CD1c-positive myeloid dendritic cell (primary cell): Measurements from ENCODE around the gene DENND2C.

Source experiments
- DNase-seq: peaks from one replicate; pipeline ENCODE4 v3.0.0-alpha.2; 2016; ENCODE audit errors: extremely low spot score

DENND2C gene, protein sequence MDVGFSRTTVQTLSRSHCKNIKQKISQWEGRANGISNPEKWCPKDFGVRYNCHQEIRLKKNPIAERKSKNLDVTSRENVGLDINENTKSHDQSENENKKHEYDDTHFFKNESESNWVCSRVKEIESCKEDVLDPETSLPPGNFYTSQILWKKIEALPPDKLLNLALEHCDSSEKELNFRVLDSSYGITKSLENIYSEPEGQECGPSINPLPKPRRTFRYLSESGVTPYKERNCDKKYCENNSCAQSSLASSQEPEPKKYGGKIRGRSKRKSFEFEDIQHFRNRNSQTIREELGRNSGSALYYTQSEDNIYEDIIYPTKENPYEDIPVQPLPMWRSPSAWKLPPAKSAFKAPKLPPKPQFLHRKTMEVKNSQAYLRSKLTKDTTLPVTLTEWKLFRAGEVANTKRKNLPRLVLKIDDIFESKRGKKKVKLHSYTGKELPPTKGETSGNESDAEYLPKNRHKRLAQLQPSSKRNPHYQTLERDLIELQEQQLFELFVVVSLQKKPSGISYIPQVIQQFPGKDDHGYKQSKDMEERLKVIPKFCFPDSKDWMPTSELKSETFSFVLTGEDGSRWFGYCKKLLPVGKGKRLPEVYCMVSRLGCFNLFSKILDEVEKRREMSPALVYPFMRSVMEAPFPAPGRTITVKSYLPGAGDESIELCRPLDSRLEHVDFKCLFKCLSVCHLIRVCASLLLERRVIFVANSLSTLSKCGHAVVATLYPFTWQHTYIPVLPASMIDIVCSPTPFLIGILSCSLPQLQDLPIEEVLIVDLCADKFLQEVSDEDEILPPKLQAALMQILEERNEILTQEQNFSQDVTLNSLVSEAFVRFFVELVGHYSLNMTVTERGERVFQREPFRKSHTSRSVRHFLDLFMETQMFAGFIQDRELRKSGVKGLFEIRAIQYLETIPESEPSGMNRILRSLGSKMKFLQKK

DNA sequence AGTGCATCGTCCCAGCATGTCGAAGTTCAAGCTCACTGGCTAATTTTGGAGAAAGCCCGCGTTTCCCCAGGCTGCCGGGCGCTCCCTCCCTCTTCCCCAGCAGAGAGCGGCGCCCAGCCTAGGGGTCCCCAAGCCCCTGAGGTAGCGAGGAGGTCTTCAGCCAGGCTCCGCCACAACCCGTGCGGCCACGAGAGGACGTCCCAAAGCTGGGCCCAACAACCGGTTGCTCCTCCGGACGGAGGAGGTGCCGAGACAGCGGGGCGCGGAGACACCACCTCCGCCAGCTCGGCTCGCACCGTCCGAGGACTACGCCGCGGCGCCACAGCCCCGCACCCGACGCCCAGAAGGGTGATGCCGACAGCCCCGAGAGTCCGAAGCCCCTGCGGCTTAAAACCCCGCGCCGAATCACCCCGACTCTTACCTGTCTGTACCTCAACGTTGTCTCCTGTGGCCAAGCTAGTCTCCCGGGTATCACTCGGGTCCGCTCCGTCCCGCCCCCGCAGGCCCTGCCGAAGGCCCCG lies at the start of gene DENND2C:
DENND2C (minus strand) TSS at position 488 of the 521 bp plus-strand sequence. CDS start 44,065 bp downstream, outside the sequence.
- DNase-seq: no peak

DNA sequence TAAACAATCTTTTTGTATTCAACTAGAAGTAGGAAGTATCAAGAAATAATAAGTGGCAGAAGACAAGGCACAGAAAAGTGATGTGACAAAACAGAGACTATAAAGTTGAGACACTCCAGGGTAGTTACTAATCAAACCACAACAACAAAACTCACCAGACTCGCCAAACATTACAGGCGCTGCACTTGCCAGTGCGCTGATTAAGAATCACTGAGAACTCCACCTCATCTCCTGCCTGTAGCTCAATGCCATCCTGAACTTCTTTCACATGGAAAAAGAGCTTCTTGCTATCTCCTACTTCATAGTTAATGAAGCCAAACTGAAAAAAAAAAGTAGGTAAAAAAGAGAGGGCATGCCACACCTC lies 49.6 kb upstream of the DENND2C start:
- DNase-seq: no peak

DNA sequence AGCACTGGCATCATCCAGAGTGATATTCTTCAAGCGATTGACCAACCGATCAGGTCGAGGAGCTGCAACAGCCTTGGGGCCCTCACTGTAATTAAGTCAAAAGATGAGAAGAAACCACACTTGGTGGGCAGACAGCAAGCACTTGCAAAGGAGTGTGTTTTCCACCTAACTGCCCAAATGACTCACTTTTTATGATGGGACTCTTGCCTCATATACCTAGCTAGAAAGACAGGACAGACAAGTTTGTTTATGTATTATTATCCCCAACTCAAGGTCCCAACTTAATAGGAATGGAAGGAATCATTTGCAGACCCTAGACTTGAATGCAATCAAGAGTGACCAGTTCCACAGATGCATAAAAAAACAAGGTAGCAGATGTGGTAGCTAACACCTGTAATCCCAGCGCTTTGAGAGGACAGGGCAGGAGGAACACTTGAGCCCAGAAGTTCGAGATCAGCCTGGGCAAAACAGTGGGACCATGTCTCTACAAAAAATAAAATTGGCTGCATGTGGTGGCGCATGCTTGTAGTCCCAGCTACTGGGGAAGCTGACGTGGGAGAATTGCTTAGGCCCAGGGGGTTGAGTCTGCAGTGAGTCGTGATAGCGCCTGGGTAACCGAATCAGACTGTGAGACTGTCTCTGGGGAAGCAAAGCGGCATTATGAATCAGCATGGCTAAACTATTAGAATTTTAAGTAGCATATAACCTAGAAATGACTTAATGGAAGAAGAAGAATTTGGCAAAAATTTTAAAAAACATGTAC lies 49.0 kb upstream of the DENND2C start:
- DNase-seq: no peak

DNA sequence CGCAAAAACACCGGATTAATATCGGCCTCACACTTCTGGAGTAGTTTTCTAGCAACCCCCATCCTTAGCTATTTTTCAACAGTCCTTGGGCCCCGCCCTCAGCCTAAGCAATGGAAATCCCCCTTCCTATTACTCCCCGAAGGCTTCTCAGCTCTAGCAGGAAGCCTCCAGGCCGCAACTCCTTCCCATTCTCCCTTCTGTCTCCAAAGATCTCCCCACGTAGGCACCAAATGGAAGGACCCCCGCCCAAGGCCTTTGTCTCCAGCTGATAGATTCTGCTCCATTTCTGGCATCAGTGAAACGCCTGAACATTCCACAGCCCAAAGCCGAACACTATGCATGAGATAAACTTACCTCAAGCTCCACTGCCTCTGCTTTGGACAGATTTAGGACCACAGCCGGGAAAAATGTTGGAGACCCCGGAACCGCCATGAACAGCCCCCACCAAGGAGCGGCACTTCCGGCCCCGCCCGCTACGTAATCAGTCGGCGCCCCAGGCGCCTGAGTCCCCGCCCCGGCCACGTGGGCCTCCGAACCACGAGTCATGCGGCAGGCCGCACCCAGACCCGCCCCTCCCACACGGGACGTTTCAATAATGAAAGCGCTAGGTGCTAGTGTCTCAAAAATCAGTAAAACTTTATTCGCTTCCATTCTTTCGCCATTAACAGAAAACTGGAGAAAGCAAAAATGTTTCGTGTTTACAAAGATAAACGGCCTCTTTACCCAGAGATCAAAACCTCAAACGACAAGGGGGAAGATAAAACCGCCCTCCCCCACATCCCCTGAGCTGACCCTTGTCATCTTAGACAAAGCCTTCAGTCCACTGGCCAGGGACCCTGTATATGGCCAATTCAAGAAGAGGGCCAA lies 46.7 kb upstream of the DENND2C start, which contains the start of gene NRAS:
NRAS (minus strand) TSS at position 468 of the 867 bp plus-strand sequence. CDS start 611 bp downstream, outside the sequence.
- peak; percentile 98 for DNase-seq

DNA sequence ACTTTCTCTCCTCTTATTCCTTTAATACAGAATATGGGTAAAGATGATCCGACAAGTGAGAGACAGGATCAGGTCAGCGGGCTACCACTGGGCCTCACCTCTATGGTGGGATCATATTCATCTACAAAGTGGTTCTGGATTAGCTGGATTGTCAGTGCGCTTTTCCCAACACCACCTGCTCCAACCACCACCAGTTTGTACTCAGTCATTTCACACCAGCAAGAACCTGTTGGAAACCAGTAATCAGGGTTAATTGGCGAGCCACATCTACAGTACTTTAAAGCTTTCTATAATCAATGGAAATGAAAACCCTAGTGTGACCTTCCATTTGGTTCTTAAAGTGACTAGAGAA lies 46.1 kb upstream of the DENND2C start:
- no peak for DNase-seq

DNA sequence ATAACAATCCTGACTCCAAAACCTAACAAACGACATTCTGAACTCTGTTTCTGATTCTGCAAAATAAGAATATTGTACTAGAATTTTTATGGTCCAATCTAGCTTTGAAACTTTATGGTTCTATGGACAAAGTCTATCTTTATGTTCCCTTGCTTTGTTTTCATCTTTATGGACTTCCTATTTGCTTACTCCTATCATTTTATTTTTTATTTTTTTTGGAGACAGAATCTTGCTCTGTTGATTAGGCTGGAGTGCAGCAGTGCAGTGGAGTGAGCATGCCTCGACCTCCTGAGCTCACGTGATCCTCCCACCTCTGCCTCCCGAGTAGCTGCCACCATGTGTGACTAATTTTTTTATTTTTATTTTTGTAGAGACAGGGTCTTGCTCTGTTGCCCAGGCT lies 43.1 kb upstream of the DENND2C start:
- DNase-seq: no peak

DNA sequence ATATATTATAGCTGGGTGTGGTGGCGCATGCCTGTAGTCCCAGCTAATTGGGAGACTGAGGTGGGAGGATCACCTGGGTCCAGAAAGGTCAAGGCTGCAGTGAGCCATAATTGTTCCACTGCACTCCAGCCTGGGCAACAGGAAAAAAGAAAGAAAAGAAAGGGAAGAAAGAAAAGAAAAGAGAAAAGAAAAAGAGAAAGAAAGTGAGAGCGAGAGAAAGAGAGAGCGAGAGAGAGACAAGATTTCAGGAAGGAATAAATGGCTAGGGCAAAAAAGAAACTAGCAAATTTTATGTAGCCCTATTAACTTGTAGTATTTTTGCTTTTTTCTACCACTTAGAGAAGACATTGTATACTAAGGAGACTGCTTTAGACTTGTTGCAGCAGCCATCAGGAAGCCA lies 40.5 kb upstream of the DENND2C start:
- DNase-seq: no peak

DNA sequence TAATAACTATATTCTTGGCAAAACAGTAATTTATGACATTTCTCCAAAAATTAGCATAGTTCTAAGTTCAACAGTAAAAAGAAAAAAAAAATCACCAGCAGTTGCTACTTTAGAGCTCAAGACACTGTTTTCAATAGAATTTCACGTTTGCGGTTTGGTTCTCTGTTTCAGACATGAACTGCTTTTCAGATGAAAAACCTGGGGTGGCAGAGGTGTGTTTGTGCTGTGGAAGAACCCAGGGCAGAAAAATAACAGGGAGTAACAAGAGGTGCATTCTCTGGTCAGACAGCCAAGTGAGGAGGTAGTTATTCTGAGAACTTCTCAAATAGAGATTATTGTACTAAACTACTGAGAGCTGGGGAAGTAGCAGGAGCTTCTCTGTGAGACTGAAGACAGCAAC lies 37.8 kb upstream of the DENND2C start:
- no peak for DNase-seq

DNA sequence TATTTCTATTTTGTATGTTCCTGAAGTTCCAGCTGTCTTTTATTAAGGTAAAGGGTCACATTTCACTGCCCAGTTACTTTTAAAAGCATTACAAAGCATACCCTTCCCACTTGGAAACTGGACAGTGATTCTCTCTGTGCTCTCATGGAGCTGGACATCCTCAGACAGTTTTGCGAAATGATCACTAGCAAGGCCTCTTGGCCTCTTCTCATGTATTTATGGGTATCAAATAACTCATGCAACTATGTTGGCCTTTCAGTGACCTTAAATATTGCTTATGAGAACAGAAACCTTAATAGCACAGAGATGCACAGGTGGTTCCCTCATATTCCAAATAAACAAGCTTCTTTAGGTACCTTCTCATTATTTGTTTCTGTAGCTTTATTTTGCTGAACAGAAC lies 33.4 kb upstream of the DENND2C start:
- no peak for DNase-seq

DNA sequence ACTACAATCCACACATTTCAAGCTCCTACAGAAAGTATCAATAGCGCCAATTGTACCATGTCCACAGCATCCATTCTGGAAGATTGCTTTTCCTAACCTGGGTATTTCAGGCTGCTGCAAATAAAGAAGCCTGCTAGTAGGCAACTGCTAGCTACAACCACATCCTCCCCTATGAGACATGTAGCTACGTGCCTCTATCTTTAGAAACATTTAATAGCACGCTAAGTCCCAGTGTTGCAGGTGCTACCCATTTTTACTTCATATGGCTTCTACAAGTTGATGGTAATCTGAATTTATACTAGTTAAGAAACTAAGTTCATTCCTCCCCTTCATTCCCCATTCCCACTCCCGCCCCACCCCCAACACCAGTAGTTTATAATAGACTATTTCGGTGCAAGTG lies 32.9 kb upstream of the DENND2C start:
- no peak for DNase-seq

DNA sequence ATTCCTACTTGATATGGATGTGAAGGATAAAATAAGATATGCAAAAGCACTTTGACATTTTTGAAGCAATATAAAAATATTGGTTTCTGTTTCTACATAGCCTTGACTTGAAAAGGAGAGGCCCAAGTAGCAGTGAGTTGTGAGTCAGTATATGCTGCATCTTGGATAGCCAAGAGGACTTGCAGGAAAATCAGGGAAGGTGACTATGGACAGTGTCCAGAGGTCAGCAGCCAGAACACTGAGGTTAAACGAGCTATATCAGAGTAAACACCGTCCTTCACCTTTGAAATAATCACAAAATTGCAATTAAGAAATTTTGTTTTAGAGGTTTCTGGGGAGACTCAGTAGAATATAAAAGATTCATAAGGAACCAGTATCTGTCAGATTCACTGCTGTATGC lies 32.1 kb upstream of the DENND2C start:
- no peak for DNase-seq

DNA sequence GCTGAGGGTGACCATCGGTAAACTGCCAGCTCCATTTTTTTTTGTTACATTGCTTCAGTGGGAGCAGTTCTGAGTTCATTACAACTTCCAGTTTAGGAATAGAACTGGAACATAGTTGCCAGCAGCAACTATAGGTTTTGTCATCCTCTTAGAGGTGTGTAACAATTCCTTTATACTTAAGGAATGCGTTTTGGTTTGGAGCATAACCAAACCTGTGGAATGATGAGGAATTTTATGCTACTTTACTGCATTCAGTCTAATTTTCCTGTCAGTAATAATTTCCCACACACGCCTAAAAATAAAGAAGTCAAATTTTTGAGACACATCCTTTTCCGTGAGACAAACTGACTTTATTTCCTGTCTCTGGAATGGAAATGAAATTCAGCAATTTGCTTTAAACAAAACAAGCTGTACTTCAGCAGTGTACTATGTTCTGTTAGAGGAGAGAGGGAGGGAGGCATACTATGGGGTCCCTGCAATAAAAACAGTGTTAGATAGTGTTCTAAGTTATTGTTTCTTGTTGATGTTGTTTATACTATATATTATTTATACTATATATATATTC lies 30.3 kb upstream of the DENND2C start:
- DNase-seq: no peak

DNA sequence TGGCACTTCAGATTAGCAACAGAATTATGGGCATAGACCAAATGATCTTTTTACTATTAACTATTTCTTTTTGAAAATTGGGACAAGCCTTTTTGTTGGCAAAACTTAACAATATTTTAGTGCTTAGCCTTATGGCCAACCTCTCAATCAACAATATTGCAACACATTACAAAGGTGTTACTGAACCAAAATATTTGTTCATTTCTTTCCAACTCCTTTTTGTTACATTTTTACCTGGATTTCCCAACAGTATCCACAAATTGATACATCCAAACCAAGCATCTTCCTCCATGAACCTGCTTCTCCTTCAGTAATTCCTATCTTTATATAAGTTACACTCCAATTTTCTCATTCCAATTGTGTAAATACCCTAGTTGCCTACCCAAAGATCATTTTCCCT lies 27.0 kb upstream of the DENND2C start:
- no peak for DNase-seq

DNA sequence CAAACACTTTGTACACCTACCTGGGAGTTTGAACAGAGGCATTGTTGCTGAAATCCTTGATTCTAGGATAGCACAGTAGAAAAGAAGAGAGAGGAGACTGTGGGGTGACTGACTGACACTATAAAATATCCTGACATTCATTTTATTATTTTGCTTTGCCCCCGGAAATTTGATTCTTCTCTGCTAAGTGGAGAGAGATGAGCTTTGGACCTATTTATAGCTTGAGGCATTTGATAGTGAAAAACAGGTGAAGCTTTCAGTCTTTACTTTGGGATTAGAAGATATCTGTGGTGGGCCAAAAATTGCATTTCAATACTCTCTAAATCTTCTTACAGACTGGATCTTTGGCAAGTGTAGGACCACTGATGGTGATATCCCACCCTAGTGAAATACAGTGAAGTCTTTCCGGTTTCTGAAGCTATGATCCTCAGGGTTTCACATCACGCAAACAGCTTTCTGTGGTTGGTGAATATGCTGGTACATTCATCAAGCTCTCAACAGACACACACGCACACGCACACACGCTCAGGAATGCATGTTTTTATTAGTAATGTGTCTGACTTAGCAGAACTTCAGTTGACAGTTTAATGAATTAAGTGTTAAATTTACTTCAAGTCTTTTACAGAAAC lies 25.7 kb upstream of the DENND2C start, which contains the start of gene AMPD1:
AMPD1 (minus strand) TSS at position 117 of the 629 bp plus-strand sequence; CDS start at position 42, 75 bp downstream.
- no peak for DNase-seq

DNA sequence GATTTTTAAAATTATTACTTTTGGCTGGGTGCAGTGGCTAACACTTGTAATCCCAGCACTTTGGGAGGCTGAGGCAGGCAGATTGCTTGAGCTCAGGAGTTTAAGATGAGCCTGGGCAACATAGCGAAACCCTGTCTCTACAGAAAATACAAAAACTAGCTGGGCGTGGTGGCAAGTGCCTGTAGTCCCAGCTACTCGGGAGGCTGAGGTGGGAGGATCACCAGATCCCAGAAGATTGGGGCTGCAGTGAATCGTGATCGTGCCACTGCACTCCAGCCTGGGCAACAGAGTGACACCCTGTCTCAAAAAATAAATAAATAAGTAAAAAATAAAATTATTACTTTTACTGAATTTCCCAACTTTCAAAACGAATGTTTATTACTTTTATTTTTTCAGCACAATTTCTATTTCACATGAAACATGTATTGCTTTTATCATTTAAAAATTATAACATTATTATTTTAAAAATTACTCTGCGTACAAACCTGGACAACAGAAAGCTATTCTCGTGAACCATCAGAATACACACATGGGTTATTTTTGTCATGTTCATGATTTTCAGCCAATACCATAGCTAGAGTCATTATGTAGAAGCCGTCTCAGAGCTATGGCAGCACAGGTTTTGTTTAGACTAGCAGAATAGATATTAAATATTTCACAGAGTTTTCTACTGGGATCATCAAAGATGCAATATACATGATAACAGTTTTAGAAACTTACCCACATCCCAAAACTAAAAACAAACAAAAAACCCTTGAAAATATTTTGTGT lies 24.9 kb upstream of the DENND2C start:
- DNase-seq: no peak

DNA sequence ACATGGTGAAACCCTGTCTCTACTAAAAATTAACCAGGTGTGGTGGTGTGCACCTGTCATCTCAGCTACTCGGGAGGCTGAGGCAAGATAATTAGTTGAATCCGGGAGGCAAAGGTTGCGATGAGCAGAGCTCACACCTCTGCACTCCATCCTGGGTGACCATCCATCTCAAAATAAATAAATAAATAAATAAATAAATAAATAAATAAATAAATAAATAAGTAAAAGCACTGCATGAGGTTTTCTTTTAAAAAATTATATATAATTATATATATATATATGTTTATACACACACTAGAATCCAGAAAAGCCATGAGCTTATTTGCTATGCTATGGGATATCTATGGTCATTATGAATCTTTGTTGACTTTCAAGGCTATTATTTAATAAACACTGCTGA lies 23.1 kb upstream of the DENND2C start:
- DNase-seq: no peak

DNA sequence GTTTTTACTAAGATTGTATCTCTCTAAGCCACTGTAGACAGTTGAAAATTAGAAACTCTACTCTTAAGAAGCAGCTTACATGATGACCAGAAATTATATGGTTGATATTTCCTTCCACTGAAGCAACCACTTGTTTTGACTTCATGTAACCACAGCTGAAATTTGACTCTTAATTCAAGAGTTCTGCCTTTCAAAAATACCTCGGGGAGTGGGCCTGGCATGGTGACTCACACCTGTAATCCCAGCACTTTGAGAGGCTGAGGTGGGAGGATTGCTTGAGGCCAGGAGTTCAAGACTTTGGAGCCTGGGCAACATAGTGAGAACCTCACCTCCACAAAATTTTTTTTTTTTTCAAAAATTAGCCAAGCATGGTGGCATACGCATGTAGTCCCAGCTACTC lies 21.2 kb upstream of the DENND2C start:
- DNase-seq: no peak

DNA sequence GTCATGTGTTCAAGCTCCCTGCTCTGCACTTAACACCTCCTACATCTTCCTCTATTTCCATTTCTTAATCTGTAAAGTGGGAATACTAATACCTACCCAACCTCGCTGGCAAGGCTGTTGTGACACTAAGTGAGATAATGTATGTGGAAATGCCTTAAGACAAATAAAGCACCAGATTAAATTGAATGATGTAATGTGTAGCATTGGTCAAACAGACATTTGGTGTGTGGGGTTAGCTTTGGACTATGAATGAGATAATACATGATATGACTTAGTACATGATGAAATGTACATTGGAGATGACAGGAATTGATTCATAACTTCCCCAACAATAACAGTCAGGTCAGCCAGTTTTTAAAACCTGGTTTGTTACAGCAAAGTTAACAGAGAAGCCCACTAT lies 20.3 kb upstream of the DENND2C start:
- no peak for DNase-seq

DNA sequence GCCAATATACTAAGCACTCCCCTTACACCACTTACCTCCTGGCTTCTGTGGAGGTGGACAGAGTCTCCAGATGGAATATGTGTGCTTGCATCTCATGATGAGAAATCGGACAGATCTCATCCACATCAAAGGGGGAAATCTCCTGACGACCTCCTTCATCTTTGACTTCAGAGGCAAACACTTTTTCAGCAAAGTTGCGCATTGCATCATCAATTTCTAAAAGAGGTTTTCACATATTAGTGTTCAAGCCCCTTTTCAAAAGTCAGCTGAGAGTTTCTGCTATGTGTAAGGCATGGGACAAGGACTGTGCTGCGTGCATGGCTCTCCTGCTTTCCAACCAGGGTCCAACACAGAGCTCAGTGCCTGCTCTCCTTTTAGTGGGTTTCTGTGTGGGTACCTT lies 18.7 kb upstream of the DENND2C start:
- no peak for DNase-seq
